ENCODE measurements around the gene NMT1. TPM values are rescaled to one million over a fixed set of nuclear protein-coding genes. Genes with fewer than 3 reads are reported as not detected.

NMT1 gene
- total RNA-seq, 4 donors from 2014 or later = 63.5 to 129 (median 69.1) TPM

- Histone ChIP-seq H3K4me3 (no peak overlapping the region), H3K36me3 (peaks cover 0 to 5% of the 10 kb centered on the region in 2 donors), H3K9me3 (no peaks in the 10 kb centered on the region), H3K4me1 (peaks cover 0 to 77% (median 30%) of the 10 kb centered on the region in 3 donors), H3K27ac (peak overlapping the region in 3 of 4 donors; percentile 50 to 63 (median 60)), H3K27me3 (no peaks in the 10 kb centered on the region)
- WGBS, 2 donors (ENCODE audit: low coverage in 1 of 2) = 17 to 60% methylated on average over 3 of the region's 4 CpGs
- no peak for ATAC-seq
- TF ChIP-seq CTCF (IDR thresholded peaks at IDR 0.05) = no peak
- TF ChIP-seq EP300 (IDR thresholded peaks at IDR 0.05) = no peak
- no peak for TF ChIP-seq POLR2A (IDR thresholded peaks at IDR 0.05)
- no peak for TF ChIP-seq POLR2AphosphoS5 (IDR thresholded peaks at IDR 0.05)
These were observed 20.7 kb upstream of the NMT1 start for GRCh38 chr17:45040459-45040858.

GRCh38 chr17:45042346-45043120, 18.6 kb upstream of the NMT1 start:
- TF ChIP-seq POLR2AphosphoS5 (IDR thresholded peaks at IDR 0.05) = no peak
- no peak for TF ChIP-seq POLR2A (IDR thresholded peaks at IDR 0.05)
- no peak for TF ChIP-seq EP300 (IDR thresholded peaks at IDR 0.05)
- no peak for TF ChIP-seq CTCF (IDR thresholded peaks at IDR 0.05)
- ATAC-seq = no peak

DNA sequence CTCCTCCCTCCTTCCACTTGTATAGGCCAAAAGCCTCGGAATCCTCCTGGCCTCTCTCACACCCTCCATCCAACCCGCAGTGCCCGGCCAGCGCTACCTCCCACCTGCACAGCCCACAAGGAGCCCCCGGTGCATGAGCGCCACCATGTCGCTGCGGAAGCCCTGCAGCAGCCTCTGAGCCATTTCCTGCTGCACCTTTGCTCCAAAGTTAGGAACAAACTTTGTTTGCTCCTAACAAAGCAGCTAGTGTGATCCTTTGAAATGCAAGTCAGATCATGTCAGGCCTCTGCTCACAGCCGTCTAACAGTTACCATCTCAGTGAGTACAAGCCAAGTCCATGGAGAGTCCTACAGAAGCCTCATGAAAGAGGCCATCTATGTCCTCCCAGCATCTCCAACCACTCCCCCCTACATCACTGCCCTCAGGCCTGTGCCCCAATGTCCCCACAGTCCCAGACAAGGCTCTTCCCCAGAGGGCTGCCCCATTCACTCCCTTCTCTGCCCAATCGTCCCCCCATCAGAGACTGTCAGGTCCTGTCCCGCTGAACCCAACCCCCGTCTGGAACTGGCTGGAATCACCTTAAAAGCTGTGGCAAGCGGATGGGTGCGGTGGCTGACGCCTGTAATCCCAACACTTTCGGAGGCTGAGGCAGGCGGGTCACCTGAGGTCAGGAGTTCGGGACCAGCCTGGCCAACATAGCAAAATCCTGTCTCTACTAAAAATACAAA, 17.1 kb upstream of the NMT1 start:
- 60 to 70% methylated on average over 1 to 9 of the region's 18 CpGs for WGBS, 2 donors (ENCODE audit: low coverage in 1 of 2)

More at GRCh38 chr17:45042346-45043120, 18.6 kb upstream of the NMT1 start:
- Histone ChIP-seq H3K4me1 (peaks cover 0 to 78% (median 30%) of the 10 kb centered on the region in 3 donors), H3K4me3 (no peak overlapping the region), H3K27me3 (no peaks in the 10 kb centered on the region), H3K9me3 (no peaks in the 10 kb centered on the region), H3K36me3 (no peaks in the 10 kb centered on the region), H3K27ac (peak overlapping the region in 2 of 4 donors; percentile 11 to 45)
- WGBS, 2 donors (ENCODE audit: low coverage in 1 of 2) = 63 to 97% methylated on average over 5 of the region's 11 CpGs

GRCh38 chr17:45046537-45047125, 14.5 kb upstream of the NMT1 start:
- Histone ChIP-seq H3K27ac (no peak overlapping the region), H3K27me3 (no peaks in the 10 kb centered on the region), H3K4me3 (no peak overlapping the region), H3K9me3 (no peaks in the 10 kb centered on the region), H3K36me3 (no peaks in the 10 kb centered on the region), H3K4me1 (peaks cover 0 to 69% (median 19%) of the 10 kb centered on the region in 3 donors)
- WGBS, 2 donors (ENCODE audit: low coverage in 1 of 2) = 87 to 92% methylated on average over 3 to 7 of the region's 9 CpGs
- TF ChIP-seq EP300 (IDR thresholded peaks at IDR 0.05) (no peak), CTCF (IDR thresholded peaks at IDR 0.05) (no peak), POLR2AphosphoS5 (IDR thresholded peaks at IDR 0.05) (no peak), POLR2A (IDR thresholded peaks at IDR 0.05) (no peak)
- ATAC-seq = no peak

More for the DNA sequence above, 17.1 kb upstream of the NMT1 start:
- H3K4me1 ChIP-seq = peaks cover 0 to 76% (median 29%) of the 10 kb centered on the region in 3 donors
- peak overlapping the region in 3 of 4 donors; percentile 4 to 64 (median 45) for H3K27ac ChIP-seq
- no peak overlapping the region for H3K4me3 ChIP-seq
- no peak for ATAC-seq
- H3K9me3 ChIP-seq = no peaks in the 10 kb centered on the region
- TF ChIP-seq CTCF (IDR thresholded peaks at IDR 0.05) (no peak), POLR2AphosphoS5 (IDR thresholded peaks at IDR 0.05) (no peak), POLR2A (IDR thresholded peaks at IDR 0.05) (no peak), EP300 (IDR thresholded peaks at IDR 0.05) (no peak)
- no peaks in the 10 kb centered on the region for H3K36me3 ChIP-seq
- H3K27me3 ChIP-seq = no peaks in the 10 kb centered on the region
